Osteocyte (in vitro differentiated cells): Measurements from ENCODE around the gene MADCAM1. TPM values are rescaled to one million over a fixed set of nuclear protein-coding genes. Genes with fewer than 3 reads are reported as not detected.

ENCODE experiments used
- DNase-seq: peaks from one replicate; pipeline ENCODE4 v3.0.0; 2021; ENCODE audit warnings: mixed read lengths; ENCODE audit not compliant: unreplicated experiment; ENCODE audit errors: extremely low spot score
- H3K27ac Mint-ChIP-seq: one replicate; pipeline ENCODE4 v1.8.0; 2021; ENCODE audit warnings: mild to moderate bottlenecking, mixed read lengths; ENCODE audit not compliant: unreplicated experiment
- H3K27me3 Mint-ChIP-seq: one replicate; pipeline ENCODE4 v1.8.0; 2021; ENCODE audit warnings: mixed read lengths; ENCODE audit not compliant: unreplicated experiment
- H3K36me3 Mint-ChIP-seq: one replicate; pipeline ENCODE4 v1.8.0; 2021; ENCODE audit warnings: mixed read lengths; ENCODE audit not compliant: unreplicated experiment
- H3K4me1 Mint-ChIP-seq: one replicate; pipeline ENCODE4 v1.8.0; 2021; ENCODE audit warnings: mixed read lengths; ENCODE audit not compliant: unreplicated experiment
- H3K4me3 Mint-ChIP-seq: one replicate; pipeline ENCODE4 v1.8.0; 2021; ENCODE audit warnings: mild to moderate bottlenecking, moderate library complexity, mixed read lengths; ENCODE audit not compliant: unreplicated experiment
- H3K9me3 Mint-ChIP-seq: one replicate; pipeline ENCODE4 v1.8.0; 2021; ENCODE audit warnings: mixed read lengths; ENCODE audit not compliant: unreplicated experiment
- total RNA-seq: library from RNA; stranded (reverse); gene quantifications from 2 replicates; pipeline ENCODE4 v1.2.1, GENCODE V29; 2021
- TF ChIP-seq, protein P1 (sequence below): fragments of 200-600 bp; sonication (generic); IDR thresholded peaks from 2 replicates; pipeline ENCODE4 v1.5.0; 2021; ENCODE audit warnings: antibody characterized with exemption, mild to moderate bottlenecking, moderate library complexity

MADCAM1 gene
- total RNA-seq, 1 donor from 2014 or later, result 1.3 TPM

DNA sequence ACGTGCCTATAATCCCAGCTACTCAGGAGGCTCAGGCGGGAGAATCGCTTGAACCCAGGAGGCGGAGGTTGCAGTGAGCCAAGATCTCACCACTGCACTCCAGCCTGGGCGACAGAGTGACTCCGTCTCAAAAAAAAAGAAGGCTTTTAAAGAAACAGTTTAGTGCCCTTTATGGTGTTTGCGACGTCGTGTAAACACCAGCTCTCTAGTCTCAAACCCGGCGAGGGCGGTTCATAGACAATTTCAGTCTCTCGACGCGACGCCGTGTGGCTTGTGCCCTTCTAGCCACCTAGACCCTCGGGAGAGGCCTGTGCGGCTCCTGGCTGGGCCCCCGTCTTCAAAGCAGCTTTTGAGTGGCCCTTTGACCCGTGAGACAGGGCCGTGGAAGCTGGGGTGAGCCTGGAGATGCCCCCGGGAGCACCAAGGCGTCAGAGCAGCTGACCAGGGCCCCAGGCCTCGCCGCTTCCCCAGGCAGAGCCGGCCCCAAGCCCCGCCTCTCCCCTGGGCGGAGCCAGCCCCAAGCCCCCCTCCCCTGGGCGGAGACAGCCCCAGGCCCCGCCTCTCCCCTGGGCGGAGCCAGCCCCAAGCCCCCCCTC, 5.0 kb upstream of the MADCAM1 start:
- Mint-ChIP-seq H3K36me3 (no peaks in the 10 kb centered on the region), H3K9me3 (no peaks in the 10 kb centered on the region), H3K27ac (no peak overlapping the region), H3K27me3 (peaks cover 3% of the 10 kb centered on the region), H3K4me3 (no peak overlapping the region), H3K4me1 (peaks cover 17% of the 10 kb centered on the region)
- DNase-seq, result no peak
- TF ChIP-seq, protein P1, sequence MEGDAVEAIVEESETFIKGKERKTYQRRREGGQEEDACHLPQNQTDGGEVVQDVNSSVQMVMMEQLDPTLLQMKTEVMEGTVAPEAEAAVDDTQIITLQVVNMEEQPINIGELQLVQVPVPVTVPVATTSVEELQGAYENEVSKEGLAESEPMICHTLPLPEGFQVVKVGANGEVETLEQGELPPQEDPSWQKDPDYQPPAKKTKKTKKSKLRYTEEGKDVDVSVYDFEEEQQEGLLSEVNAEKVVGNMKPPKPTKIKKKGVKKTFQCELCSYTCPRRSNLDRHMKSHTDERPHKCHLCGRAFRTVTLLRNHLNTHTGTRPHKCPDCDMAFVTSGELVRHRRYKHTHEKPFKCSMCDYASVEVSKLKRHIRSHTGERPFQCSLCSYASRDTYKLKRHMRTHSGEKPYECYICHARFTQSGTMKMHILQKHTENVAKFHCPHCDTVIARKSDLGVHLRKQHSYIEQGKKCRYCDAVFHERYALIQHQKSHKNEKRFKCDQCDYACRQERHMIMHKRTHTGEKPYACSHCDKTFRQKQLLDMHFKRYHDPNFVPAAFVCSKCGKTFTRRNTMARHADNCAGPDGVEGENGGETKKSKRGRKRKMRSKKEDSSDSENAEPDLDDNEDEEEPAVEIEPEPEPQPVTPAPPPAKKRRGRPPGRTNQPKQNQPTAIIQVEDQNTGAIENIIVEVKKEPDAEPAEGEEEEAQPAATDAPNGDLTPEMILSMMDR, result no peak

DNA sequence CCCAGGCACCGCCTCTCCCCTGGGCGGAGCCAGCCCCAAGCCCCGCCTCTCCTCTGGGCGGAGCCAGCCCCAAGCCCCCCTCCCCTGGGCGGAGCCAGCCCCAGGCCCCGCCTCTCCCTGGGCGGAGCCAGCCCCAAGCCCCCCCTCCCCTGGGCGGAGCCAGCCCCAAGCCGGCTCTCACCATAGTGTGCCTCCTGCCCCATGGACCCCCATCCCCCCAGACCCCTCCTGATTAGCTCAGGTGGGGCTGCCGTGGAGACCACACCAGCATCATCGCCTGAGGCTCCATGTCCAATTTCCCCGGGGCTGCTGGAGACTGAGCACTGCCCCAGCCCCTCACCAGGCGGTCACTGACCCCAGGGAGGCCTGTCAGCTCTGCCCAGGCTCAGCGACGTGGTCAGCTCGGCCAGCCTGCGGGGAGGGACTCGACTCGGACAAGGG, 4.2 kb upstream of the MADCAM1 start:
- no peak overlapping the region for H3K4me3 Mint-ChIP-seq
- H3K4me1 Mint-ChIP-seq, result peaks cover 16% of the 10 kb centered on the region
- no peak for DNase-seq
- no peak overlapping the region for H3K27ac Mint-ChIP-seq
- H3K9me3 Mint-ChIP-seq, result no peaks in the 10 kb centered on the region
- H3K27me3 Mint-ChIP-seq, result peaks cover 3% of the 10 kb centered on the region
- TF ChIP-seq, protein P1, result no peak
- H3K36me3 Mint-ChIP-seq, result no peaks in the 10 kb centered on the region

DNA sequence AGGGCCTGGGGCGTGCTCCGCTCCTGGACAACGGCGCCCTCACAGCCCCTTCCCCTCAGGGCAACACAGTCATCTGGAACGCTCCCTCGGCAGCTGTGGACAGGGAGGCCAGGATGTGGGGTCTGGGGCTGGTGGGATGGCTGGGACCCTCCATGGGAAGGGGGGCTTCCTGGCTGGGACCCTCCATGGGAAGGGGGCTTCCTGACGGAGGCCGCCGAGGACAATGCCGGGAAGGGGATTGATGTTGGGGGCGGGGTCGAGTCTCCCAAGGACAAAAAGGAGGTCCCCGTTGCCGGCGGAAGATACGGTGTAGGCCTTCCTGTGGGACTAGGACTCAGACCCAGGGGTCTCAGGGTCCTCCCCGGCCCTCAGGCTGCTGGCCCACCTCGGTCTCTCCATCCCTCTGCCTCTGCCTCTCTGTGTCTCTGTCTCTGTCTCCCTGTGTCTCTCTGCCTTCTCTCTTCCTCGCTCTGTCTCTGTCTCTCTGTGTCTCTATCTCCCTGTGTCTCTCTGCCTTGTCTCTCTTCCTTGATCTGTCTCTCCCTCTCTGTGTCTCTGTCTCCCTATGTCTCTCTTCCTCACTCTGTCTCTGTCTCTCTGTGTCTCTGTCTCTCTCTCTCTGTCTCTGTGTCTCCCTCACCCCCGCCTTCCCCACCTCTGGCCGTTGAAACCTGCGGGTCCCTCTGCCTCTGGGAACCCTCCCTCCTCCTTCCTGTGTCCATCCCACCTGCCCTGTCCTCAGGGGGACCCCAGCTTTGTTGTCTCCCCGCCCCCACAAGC, 2.7 kb upstream of the MADCAM1 start:
- Mint-ChIP-seq H3K27me3 (peaks cover 8% of the 10 kb centered on the region), H3K9me3 (no peaks in the 10 kb centered on the region), H3K27ac (no peak overlapping the region), H3K4me3 (no peak overlapping the region), H3K36me3 (no peaks in the 10 kb centered on the region), H3K4me1 (peaks cover 11% of the 10 kb centered on the region)
- no peak for DNase-seq
- TF ChIP-seq, protein P1, result no peak

DNA sequence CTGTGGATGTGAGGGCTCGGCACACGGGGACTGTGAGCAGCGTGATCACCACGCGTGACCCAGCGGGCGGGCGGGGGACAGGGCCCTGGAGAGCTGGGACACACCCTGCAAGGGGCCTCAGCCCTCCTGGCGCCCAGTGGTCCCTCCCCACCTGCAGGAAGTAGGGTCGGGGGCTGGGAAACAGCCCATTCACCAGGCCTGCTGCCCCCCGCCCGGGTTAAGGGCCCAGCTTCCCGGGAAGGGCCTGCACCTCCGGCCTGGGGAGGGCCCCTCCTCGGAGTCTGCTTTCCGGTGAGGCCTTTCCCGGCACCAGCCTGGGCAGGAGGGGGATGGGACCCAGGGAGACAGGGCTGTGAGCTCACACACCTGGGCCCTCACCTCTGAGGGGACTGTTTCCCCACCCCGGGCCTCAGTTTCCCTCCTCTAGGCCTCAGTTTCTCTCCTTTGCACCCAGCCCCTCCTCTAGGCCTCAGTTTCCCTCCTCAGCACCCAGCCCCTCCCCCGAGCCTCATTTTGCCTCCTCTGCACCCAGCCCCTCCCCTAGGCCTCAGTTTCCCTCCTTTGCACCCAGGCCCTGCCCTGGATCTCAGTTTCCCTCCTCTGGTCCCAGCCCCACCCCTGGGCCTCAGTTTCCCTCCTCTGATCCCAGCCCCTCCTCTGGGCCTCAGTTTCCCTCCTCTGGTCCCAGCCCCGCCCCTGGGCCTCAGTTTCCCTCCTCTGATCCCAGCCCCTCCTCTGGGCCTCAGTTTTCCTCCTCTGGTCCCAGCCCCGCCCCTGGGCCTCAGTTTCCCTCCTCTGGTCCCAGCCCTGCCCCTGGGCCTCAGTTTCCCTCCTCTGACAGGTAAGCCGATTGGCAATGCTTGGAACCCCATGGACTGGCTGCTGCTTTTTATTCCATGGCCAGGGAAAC, 1.9 kb upstream of the MADCAM1 start:
- DNase-seq, result no peak
- Mint-ChIP-seq H3K4me3 (no peak overlapping the region), H3K4me1 (peaks cover 10% of the 10 kb centered on the region), H3K27ac (no peak overlapping the region), H3K36me3 (no peaks in the 10 kb centered on the region), H3K9me3 (no peaks in the 10 kb centered on the region), H3K27me3 (peaks cover 13% of the 10 kb centered on the region)
- TF ChIP-seq, protein P1, result no peak

DNA sequence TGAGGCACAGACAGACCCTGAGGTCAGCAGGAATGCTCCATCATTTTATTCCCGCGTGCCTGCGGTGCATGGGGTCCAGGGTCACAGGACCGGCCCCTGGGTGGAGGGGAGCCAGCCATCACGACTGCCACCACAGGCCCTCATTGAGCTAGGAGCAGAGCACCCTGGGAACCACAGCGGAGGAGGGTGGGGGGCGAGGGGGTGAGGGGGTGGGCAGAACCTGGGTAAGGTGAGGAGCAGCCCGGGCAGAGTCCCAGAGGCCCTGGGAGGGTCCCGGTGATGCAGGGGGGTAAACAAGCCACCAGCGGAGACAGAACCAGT, 1.2 kb upstream of the MADCAM1 start:
- TF ChIP-seq, protein P1, result no peak
- H3K4me3 Mint-ChIP-seq, result no peak overlapping the region
- H3K27ac Mint-ChIP-seq, result no peak overlapping the region
- no peaks in the 10 kb centered on the region for H3K36me3 Mint-ChIP-seq
- peaks cover 16% of the 10 kb centered on the region for H3K27me3 Mint-ChIP-seq
- DNase-seq, result no peak
- H3K9me3 Mint-ChIP-seq, result no peaks in the 10 kb centered on the region
- H3K4me1 Mint-ChIP-seq, result peaks cover 4% of the 10 kb centered on the region
